Natural killer cell (primary cell): ENCODE results near the gene LZTS2. TPM values are rescaled to one million over a fixed set of nuclear protein-coding genes. Genes with fewer than 3 reads are reported as not detected.
"Not testable (repeated sequence)": the region's sequence is repeated elsewhere in the genome, so short reads cannot be mapped to it uniquely, and the experiment has no call there.

Experiments used
- ATAC-seq, 3 donors: fragments of 150-1000 bp in 2 of 3; fragments of 200-7000 bp in 1 of 3; cut with Tn5 transposase; 1 replicate in 1 of 3; 2 replicates in 2 of 3; pipeline ENCODE4 v1.10.0; 2021; ENCODE audit warnings: mild to moderate bottlenecking in 2 of 3, moderate library complexity in 2 of 3
- DNase-seq, 2 donors: peaks; one replicate each; pipeline versions ENCODE4 v3.0.0 to v3.0.0-alpha.2; 2013 to 2021; ENCODE audit warnings: mixed read lengths in 1 of 2
- H3K27ac ChIP-seq: one replicate; pipeline ENCODE4 v1.5.1; 2013; ENCODE audit warnings: mild to moderate bottlenecking, low read length
- H3K27me3 ChIP-seq: one replicate; pipeline ENCODE4 v1.6.1; 2013; ENCODE audit warnings: low read length; ENCODE audit not compliant: control insufficient read depth, insufficient read depth
- H3K36me3 ChIP-seq: one replicate; pipeline ENCODE4 v1.6.1; 2013; ENCODE audit warnings: low read length; ENCODE audit not compliant: control insufficient read depth, insufficient read depth
- H3K4me1 ChIP-seq: one replicate; pipeline ENCODE4 v1.6.1; 2013; ENCODE audit warnings: low read length; ENCODE audit not compliant: control insufficient read depth, insufficient read depth
- H3K4me3 ChIP-seq: one replicate; pipeline ENCODE4 v1.5.1; 2013; ENCODE audit warnings: low read length
- H3K9me3 ChIP-seq: one replicate; pipeline ENCODE4 v1.6.1; 2013; ENCODE audit warnings: low read length; ENCODE audit not compliant: control insufficient read depth, insufficient read depth
- H3K27ac Mint-ChIP-seq, 2 donors: one replicate each; pipeline ENCODE4 v1.8.0; 2022; ENCODE audit warnings: mild to moderate bottlenecking in 2 of 2, mixed read lengths in 2 of 2, moderate library complexity in 1 of 2
- H3K27me3 Mint-ChIP-seq, 2 donors: one replicate each; pipeline ENCODE4 v1.8.0; 2022; ENCODE audit warnings: low read depth in 2 of 2, mixed read lengths in 2 of 2
- H3K36me3 Mint-ChIP-seq: one replicate; pipeline ENCODE4 v1.8.0; 2022; ENCODE audit warnings: mixed read lengths
- H3K4me1 Mint-ChIP-seq, 2 donors: one replicate each; pipeline ENCODE4 v1.8.0; 2022; ENCODE audit warnings: mixed read lengths in 2 of 2
- H3K4me3 Mint-ChIP-seq: one replicate; pipeline ENCODE4 v1.8.0; 2022; ENCODE audit warnings: mild to moderate bottlenecking, moderate library complexity, mixed read lengths
- H3K9me3 Mint-ChIP-seq, 2 donors: one replicate each; pipeline ENCODE4 v1.8.0; 2022; ENCODE audit warnings: mixed read lengths in 2 of 2
- CTCF ChIP-seq: fragments of 200-600 bp; IDR thresholded peaks from one replicate; pipeline ENCODE4 v1.8.0; 2022; ENCODE audit warnings: antibody characterized with exemption
- WGBS: methylation state at CpG from one replicate; pipeline ENCODE4 v1.1.7; 2013; ENCODE audit warnings: missing lambda C conversion rate; ENCODE audit not compliant: insufficient coverage; 5-methylcytosine and 5-hydroxymethylcytosine counted together
- intact Hi-C: fragments of 100-400 bp; cut with micrococcal nuclease; formaldehyde crosslinking; loops from one replicate; pipeline ENCODE4 v1.14.2; 2022
- total RNA-seq, 4 donors: library from RNA; stranded (reverse); fragments of 120-200 nt in 1 of 4; gene quantifications; one replicate each; pipeline versions ENCODE4 v1.2.3 to v1.2.4, GENCODE V29; 2013 to 2022

LZTS2 gene
- total RNA-seq, 3 donors from 2014 or later (not counting 1 experiment from before 2014, with no cell fraction given): 8.0 to 16.1 (median 11.7) TPM

GRCh38 chr10:101031796-101032636 is 32.4 kb downstream of the LZTS2 start:
- intact Hi-C loops: loop anchor here (5.0 kb wide), 3 partner anchors 35 to 320 kb away; partner anchors contain the start of genes BTRC and LZTS2
- no peak for TF ChIP-seq CTCF
- under 1% methylated on average over 47 of the region's 47 CpGs for WGBS

DNA sequence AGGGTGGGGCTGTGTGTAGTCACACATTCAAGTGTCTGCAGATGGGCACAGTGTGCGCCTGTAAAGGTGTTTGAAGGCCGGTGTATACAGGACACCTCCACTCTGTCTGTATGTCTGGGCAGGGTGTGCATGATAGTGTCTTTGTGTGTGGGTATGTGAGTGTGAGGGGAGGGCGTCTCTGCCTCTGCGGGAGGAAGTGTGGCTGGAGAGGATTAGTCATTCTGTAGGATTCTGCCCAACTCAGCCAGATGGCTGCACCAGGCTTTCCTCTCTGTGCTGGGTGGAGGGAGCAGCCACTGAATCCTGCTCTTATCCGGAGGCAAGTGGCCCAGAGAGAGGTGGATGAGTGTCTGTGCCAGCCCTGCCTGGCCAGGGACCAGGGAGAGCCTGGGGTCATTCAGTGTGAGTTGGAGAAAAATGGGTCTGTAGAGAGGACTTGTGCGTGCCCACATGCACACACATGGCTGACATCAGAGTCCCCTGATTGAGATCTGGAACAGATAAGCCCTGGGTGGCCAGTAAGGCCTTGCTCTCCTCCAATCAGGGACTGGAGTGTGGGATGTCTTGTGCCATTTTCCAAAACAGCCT is 33.1 kb downstream of the LZTS2 start:
- H3K4me1 ChIP-seq: peaks cover 28% of the 10 kb centered on the region
- TF ChIP-seq CTCF: no peak
- H3K36me3 ChIP-seq: peaks cover 31% of the 10 kb centered on the region
- peaks cover 4% of the 10 kb centered on the region for H3K36me3 Mint-ChIP-seq
- 10% methylated on average over 6 of the region's 6 CpGs for WGBS
- peak overlapping the region; percentile 50 for H3K4me3 ChIP-seq
- H3K4me1 Mint-ChIP-seq: peaks cover 27 to 28% of the 10 kb centered on the region in 2 donors
- no peaks in the 10 kb centered on the region for H3K9me3 ChIP-seq
- intact Hi-C loops: loop anchor here (5.0 kb wide), 3 partner anchors 35 to 320 kb away; partner anchors contain the start of genes BTRC and LZTS2
- peaks cover 0 to 7% of the 10 kb centered on the region in 2 donors for H3K27me3 Mint-ChIP-seq
- no peaks in the 10 kb centered on the region for H3K9me3 Mint-ChIP-seq
- H3K27ac ChIP-seq: peak overlapping the region; percentile 98
- peak; percentile 23 to 40 (median 30) for ATAC-seq
- H3K27ac Mint-ChIP-seq: peak overlapping the region; percentile 83 to 89
- peak overlapping the region; percentile 88 for H3K4me3 Mint-ChIP-seq
- no peaks in the 10 kb centered on the region for H3K27me3 ChIP-seq
- DNase-seq: peak; percentile 50 to 62

More at GRCh38 chr10:101031796-101032636, 32.4 kb downstream of the LZTS2 start:
- H3K27me3 Mint-ChIP-seq: peaks cover 0 to 7% of the 10 kb centered on the region in 2 donors
- peaks cover 27 to 28% of the 10 kb centered on the region in 2 donors for H3K4me1 Mint-ChIP-seq
- H3K9me3 Mint-ChIP-seq: no peaks in the 10 kb centered on the region
- peak overlapping the region; percentile 88 for H3K4me3 Mint-ChIP-seq
- Histone ChIP-seq H3K36me3 (peaks cover 24% of the 10 kb centered on the region), H3K4me3 (peak overlapping the region; percentile 50), H3K9me3 (no peaks in the 10 kb centered on the region), H3K27ac (peak overlapping the region; percentile 98), H3K27me3 (no peaks in the 10 kb centered on the region), H3K4me1 (peaks cover 28% of the 10 kb centered on the region)
- DNase-seq (peak; percentile 61 to 93), ATAC-seq (peak; percentile 58 to 73 (median 68))
- no peaks in the 10 kb centered on the region for H3K36me3 Mint-ChIP-seq
- peak overlapping the region; percentile 83 to 89 for H3K27ac Mint-ChIP-seq

- no peak for DNase-seq
- no peaks in the 10 kb centered on the region for H3K9me3 Mint-ChIP-seq
- Histone ChIP-seq H3K4me1 (peaks cover 28% of the 10 kb centered on the region), H3K9me3 (no peaks in the 10 kb centered on the region), H3K36me3 (peaks cover 36% of the 10 kb centered on the region), H3K27me3 (no peaks in the 10 kb centered on the region), H3K4me3 (no peak overlapping the region), H3K27ac (peak overlapping the region; percentile 98)
- H3K27me3 Mint-ChIP-seq: peaks cover 0 to 7% of the 10 kb centered on the region in 2 donors
- H3K36me3 Mint-ChIP-seq: peaks cover 9% of the 10 kb centered on the region
- TF ChIP-seq CTCF: no peak
- H3K27ac Mint-ChIP-seq: peak overlapping the region; percentile 83 to 89
- intact Hi-C loops: loop anchor here (5.0 kb wide), 3 partner anchors 34 to 319 kb away; partner anchors contain the start of genes BTRC and LZTS2
- H3K4me1 Mint-ChIP-seq: peaks cover 27 to 28% of the 10 kb centered on the region in 2 donors
- no peak for ATAC-seq
- peak overlapping the region; percentile 88 for H3K4me3 Mint-ChIP-seq
- 33% methylated on average over 1 of the region's 3 CpGs for WGBS
These were observed 33.7 kb downstream of the LZTS2 start for GRCh38 chr10:101033276-101033675.

DNA sequence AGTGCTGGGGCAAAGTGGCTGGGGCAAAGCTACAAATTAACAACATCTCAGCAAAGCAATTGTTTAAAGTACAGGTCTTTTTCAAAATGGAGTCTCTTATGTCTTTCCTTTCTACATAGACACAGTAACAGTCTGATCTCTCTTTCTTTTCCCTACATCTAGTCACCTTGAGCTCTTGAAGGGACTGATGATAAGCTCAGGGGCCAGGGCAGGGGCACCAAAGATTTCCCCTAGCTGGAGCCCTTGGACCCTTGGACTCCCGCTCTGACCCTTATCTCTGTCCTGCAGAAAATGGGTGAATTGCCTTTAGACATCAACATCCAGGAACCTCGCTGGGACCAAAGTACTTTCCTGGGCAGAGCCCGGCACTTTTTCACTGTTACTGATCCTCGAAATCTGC is 34.8 kb downstream of the LZTS2 start:
- peaks cover 28% of the 10 kb centered on the region for H3K4me1 ChIP-seq
- ATAC-seq, H3K9me3 Mint-ChIP-seq, H3K4me3 Mint-ChIP-seq, H3K27ac Mint-ChIP-seq, H3K27ac ChIP-seq, H3K4me3 ChIP-seq, DNase-seq, H3K9me3 ChIP-seq, H3K27me3 Mint-ChIP-seq, H3K27me3 ChIP-seq: not testable (repeated sequence)
- 96% methylated on average over 4 of the region's 4 CpGs for WGBS
- H3K36me3 ChIP-seq: peaks cover 41% of the 10 kb centered on the region
- Mint-ChIP-seq H3K4me1 (peaks cover 27 to 28% of the 10 kb centered on the region in 2 donors), H3K36me3 (peaks cover 14% of the 10 kb centered on the region)
- intact Hi-C loops: loop anchor here (5.0 kb wide), 3 partner anchors 33 to 318 kb away; partner anchors contain the start of genes BTRC and LZTS2
